Measurements from ENCODE around the gene BTF3L4.

- TF ChIP-seq, protein P1, sequence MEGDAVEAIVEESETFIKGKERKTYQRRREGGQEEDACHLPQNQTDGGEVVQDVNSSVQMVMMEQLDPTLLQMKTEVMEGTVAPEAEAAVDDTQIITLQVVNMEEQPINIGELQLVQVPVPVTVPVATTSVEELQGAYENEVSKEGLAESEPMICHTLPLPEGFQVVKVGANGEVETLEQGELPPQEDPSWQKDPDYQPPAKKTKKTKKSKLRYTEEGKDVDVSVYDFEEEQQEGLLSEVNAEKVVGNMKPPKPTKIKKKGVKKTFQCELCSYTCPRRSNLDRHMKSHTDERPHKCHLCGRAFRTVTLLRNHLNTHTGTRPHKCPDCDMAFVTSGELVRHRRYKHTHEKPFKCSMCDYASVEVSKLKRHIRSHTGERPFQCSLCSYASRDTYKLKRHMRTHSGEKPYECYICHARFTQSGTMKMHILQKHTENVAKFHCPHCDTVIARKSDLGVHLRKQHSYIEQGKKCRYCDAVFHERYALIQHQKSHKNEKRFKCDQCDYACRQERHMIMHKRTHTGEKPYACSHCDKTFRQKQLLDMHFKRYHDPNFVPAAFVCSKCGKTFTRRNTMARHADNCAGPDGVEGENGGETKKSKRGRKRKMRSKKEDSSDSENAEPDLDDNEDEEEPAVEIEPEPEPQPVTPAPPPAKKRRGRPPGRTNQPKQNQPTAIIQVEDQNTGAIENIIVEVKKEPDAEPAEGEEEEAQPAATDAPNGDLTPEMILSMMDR (IDR thresholded peaks at IDR 0.05): no peak
- TF ChIP-seq POLR2AphosphoS5 (IDR thresholded peaks at IDR 0.05) (no peak), POLR2A (IDR thresholded peaks at IDR 0.05) (no peak)
Measured at GRCh38 chr1:52059321-52059720, 3.2 kb downstream of the BTF3L4 start.

Data from breast epithelium (tissue), 3 donors.